Astrocyte (in vitro differentiated cells and primary cell): ENCODE data around the gene GAL3ST1.

Experiments used
- CTCF ChIP-seq: IDR thresholded peaks from 2 replicates; pipeline ENCODE4 v1.5.1; 2011; ENCODE audit warnings: low read depth, mild to moderate bottlenecking, inconsistent platforms, low read length, moderate library complexity; ENCODE audit not compliant: insufficient read depth
- EZH2 ChIP-seq: IDR thresholded peaks from 2 replicates; pipeline ENCODE4 v1.6.1; 2012; ENCODE audit warnings: mild to moderate bottlenecking, low read length, inconsistent platforms; ENCODE audit not compliant: insufficient read depth

DNA sequence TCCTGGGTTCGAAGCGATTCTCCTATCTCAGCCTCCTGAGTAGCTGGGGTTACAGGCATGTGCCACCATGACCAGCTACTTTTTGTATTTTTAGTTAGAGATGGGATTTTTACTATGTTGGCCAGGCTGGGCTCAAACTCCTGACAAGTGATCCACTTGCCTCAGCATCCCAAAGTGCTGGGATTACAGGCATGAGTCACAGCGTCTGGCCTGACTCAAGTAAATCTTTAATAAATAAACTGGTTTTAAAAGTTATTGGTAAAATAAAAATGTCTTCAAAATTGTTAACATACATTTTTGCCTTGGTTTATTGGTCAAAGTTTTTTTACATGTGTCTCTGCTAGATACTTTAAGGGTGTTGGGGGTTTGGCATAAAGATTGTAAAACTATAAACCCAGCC is 24.5 kb upstream of the GAL3ST1 start:
- TF ChIP-seq CTCF (no peak), EZH2 (no peak)
